Stimulated activated naive B cell treated with anti-CD40 and anti-IgM and Interleukin-4, amounts not matched to agents 10 μg/mL and 1 μg/mL and 100 μg/mL, for 72 hours (primary cell): ENCODE results near the gene FGF6.

Experiments used
- ATAC-seq, 2 donors: fragments of 150-1000 bp; cut with Tn5 transposase; replicated peaks; 2 replicates each; pipeline ENCODE4 v1.10.0; 2021; ENCODE audit warnings: moderate library complexity in 1 of 2
- DNase-seq: peaks from one replicate; pipeline ENCODE4 v3.0.0; 2021
- H3K27ac Mint-ChIP-seq: one replicate; pipeline ENCODE4 v1.8.0; 2022; ENCODE audit warnings: mild to moderate bottlenecking, mixed read lengths
- H3K27me3 Mint-ChIP-seq, 2 donors: one replicate each; pipeline ENCODE4 v1.8.0; 2022; ENCODE audit warnings: mixed read lengths in 2 of 2
- H3K36me3 Mint-ChIP-seq, 2 donors: one replicate each; pipeline ENCODE4 v1.8.0; 2022; ENCODE audit warnings: mixed read lengths in 2 of 2, mild to moderate bottlenecking in 1 of 2
- H3K4me1 Mint-ChIP-seq, 2 donors: one replicate each; pipeline ENCODE4 v1.8.0; 2022; ENCODE audit warnings: mixed read lengths in 2 of 2, mild to moderate bottlenecking in 1 of 2
- H3K4me3 Mint-ChIP-seq, 2 donors: one replicate each; pipeline ENCODE4 v1.8.0; 2022; ENCODE audit warnings: mild to moderate bottlenecking in 2 of 2, mixed read lengths in 2 of 2, moderate library complexity in 1 of 2
- H3K9me3 Mint-ChIP-seq, 2 donors: one replicate each; pipeline ENCODE4 v1.8.0; 2022; ENCODE audit warnings: mixed read lengths in 2 of 2, mild to moderate bottlenecking in 1 of 2

FGF6 gene, protein sequence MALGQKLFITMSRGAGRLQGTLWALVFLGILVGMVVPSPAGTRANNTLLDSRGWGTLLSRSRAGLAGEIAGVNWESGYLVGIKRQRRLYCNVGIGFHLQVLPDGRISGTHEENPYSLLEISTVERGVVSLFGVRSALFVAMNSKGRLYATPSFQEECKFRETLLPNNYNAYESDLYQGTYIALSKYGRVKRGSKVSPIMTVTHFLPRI

DNA sequence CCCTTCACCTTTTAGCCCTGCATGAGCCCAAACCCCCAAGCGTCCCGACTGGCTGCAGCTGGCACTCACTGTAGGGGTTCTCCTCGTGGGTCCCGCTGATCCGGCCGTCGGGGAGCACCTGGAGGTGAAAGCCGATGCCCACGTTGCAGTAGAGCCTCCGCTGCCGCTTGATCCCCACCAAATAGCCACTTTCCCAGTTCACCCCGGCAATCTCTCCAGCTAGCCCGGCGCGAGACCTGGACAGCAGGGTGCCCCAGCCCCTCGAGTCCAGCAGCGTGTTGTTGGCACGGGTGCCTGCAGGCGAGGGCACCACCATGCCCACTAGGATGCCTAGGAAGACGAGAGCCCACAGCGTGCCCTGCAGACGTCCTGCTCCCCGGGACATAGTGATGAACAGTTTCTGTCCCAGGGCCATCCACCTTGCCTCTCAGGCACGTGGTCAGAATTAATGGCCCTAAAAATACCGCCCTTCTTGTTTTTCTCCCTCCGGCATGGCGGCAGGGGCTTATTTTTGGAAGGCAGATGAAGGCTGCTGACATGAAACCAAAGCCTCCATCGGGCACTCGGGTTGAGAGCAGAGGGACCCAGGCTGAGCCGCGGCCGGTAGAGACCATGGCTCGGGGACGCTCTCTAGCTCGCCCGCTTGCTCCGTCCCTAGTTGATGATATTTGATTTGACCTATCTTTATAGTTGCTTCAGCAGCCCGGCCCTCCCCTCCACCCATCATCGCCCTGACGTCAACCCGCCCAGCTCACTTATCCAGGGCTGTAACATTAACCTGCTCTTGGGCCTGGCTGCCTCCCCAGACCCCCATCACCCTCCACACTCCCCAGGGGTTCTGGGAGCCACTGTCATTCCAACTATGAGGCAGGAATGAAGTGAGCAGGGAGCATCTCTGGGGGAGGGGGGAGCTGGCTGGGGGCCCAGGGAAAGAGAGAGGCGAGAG, at the start of gene FGF6:
TSS of gene FGF6 (minus strand) at position 660 of the 946 bp plus-strand sequence. CDS start at position 415, 245 bp downstream.
- Mint-ChIP-seq H3K36me3 (peaks cover 0 to 2% of the 10 kb centered on the region in 2 donors), H3K9me3 (no peaks in the 10 kb centered on the region), H3K27ac (peak within 1 kb of the TSS; percentile 62), H3K27me3 (peaks cover 4 to 11% of the 10 kb centered on the region in 2 donors), H3K4me3 (no peak within 1 kb of the TSS), H3K4me1 (peaks cover 29 to 47% of the 10 kb centered on the region in 2 donors)
- DNase-seq (no peak), ATAC-seq (no peak)

- Mint-ChIP-seq H3K9me3 (no peaks in the 10 kb centered on the region), H3K27ac (no peak overlapping the region)
- ATAC-seq = no peak
Observed at GRCh38 chr12:4490973-4491372, 45.4 kb upstream of the FGF6 start.

DNA sequence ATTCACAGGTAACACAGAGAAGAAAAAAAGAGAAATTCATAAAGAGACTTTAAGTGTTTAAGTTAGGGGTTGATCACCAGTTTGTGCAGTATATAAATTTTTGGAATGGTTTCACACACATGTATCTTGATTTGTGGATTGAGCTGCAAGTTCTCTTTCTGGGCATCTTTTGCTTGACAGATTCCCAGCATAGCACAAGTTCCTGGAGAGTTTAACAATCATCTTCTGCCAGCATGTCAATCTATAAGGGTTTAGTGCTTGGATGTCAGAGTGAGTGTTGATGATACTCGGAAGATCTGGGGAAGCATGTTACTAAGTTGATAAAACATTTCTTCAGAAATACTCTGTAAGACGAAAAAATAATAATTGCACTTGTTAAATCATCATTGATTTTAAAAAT, 43.9 kb upstream of the FGF6 start:
- ATAC-seq (no peak), DNase-seq (no peak)
- no peaks in the 10 kb centered on the region for H3K9me3 Mint-ChIP-seq
- peaks cover 5 to 14% of the 10 kb centered on the region in 2 donors for H3K4me1 Mint-ChIP-seq
- peaks cover 20 to 28% of the 10 kb centered on the region in 2 donors for H3K36me3 Mint-ChIP-seq
- H3K27ac Mint-ChIP-seq = peak overlapping the region; percentile 56
- H3K4me3 Mint-ChIP-seq = no peak overlapping the region
- no peaks in the 10 kb centered on the region for H3K27me3 Mint-ChIP-seq

More at GRCh38 chr12:4490973-4491372, 45.4 kb upstream of the FGF6 start:
- peaks cover 0 to 5% of the 10 kb centered on the region in 2 donors for H3K4me1 Mint-ChIP-seq
- H3K36me3 Mint-ChIP-seq = peaks cover 20 to 29% of the 10 kb centered on the region in 2 donors
- no peaks in the 10 kb centered on the region for H3K27me3 Mint-ChIP-seq
- H3K4me3 Mint-ChIP-seq = no peak overlapping the region
- no peak for DNase-seq

- H3K4me1 Mint-ChIP-seq = peaks cover 7 to 25% of the 10 kb centered on the region in 2 donors
- peaks cover 17 to 25% of the 10 kb centered on the region in 2 donors for H3K36me3 Mint-ChIP-seq
- DNase-seq (no peak), ATAC-seq (no peak)
- peak overlapping the region; percentile 56 for H3K27ac Mint-ChIP-seq
- H3K4me3 Mint-ChIP-seq = no peak overlapping the region
- no peaks in the 10 kb centered on the region for H3K27me3 Mint-ChIP-seq
- H3K9me3 Mint-ChIP-seq = peaks cover 0 to 2% of the 10 kb centered on the region in 2 donors
Observed at GRCh38 chr12:4486980-4487379, 41.4 kb upstream of the FGF6 start.

- Mint-ChIP-seq H3K4me3 (no peak overlapping the region), H3K4me1 (peaks cover 7 to 25% of the 10 kb centered on the region in 2 donors), H3K27me3 (no peaks in the 10 kb centered on the region), H3K27ac (no peak overlapping the region), H3K9me3 (peaks cover 0 to 2% of the 10 kb centered on the region in 2 donors), H3K36me3 (peaks cover 15 to 25% of the 10 kb centered on the region in 2 donors)
- ATAC-seq = no peak
- DNase-seq = no peak
Observed at GRCh38 chr12:4486049-4486699, 40.6 kb upstream of the FGF6 start.

DNA sequence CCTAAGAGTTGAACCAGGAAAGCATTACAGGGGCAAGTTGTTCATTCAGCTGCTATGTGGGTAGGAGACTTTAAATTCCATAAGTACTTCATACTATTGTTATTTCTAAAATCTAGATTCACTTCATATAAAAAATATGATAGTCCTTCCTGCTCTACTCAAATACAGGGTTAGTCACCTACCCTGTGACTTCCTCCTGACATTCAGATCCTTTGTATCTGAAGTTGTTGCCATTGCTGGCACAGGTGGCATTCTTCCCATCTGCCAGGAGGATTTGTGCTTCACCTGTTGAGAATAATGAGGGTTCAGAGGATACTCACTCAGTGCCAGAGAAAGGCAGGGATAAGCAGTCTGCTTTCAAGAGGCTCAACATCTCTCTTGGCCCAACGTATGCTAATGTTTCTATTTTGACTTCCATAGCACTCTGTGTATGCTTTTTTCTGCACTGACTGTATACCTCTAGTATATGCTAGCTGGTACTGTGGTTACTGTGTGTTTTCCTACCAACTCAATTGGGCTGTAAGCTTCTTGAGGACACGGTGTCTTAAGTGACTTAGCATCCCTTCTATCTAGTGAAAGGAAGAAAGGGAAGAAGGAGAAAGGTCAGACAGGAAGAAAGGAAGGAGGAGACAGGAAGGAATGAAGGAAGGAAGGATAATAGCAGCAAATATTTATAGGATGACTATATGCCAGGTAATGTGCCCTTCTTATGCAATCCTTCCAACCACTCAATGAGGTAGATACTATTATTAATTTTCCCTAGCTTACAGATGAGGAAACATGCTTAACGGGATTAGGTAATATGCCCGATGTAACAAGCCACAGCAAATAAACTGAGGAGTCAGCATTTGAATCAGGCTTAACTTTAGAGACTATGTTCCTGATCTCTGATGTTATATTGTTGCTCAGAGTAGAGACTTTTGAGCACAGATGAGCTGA, 38.5 kb upstream of the FGF6 start:
- Mint-ChIP-seq H3K9me3 (peaks cover 6 to 7% of the 10 kb centered on the region in 2 donors), H3K4me1 (peaks cover 7 to 25% of the 10 kb centered on the region in 2 donors), H3K4me3 (no peak overlapping the region), H3K36me3 (peaks cover 17 to 28% of the 10 kb centered on the region in 2 donors), H3K27ac (no peak overlapping the region), H3K27me3 (no peaks in the 10 kb centered on the region)
- no peak for ATAC-seq
- no peak for DNase-seq

DNA sequence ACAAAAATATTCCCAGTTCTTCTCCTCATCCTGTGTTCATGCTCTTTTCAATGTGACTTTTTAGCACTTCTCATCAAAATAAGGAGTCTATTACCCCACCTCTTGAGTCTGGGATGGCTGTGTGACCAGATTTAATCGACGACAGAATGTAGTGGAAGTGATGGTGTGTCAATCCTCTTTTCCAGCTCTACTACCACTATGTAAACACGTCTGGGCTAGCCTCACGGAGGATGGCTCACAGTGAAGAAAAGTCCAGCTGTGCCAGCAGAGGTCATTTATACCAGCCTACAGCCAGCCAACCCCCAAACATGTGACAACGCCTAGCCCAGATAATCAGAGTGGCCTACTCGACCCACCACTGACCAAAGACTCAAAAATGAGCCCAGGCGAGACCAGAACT, 37.3 kb upstream of the FGF6 start:
- no peaks in the 10 kb centered on the region for H3K27me3 Mint-ChIP-seq
- ATAC-seq = no peak

GRCh38 chr12:4478933-4479332, 33.3 kb upstream of the FGF6 start:
- no peak for ATAC-seq
- H3K27me3 Mint-ChIP-seq = peaks cover 5% of the 10 kb centered on the region in 2 donors

More for the DNA sequence above, 37.3 kb upstream of the FGF6 start:
- Mint-ChIP-seq H3K9me3 (peaks cover 10 to 13% of the 10 kb centered on the region in 2 donors), H3K4me3 (no peak overlapping the region), H3K36me3 (peaks cover 21 to 22% of the 10 kb centered on the region in 2 donors), H3K27ac (peak overlapping the region; percentile 57), H3K4me1 (peaks cover 7 to 25% of the 10 kb centered on the region in 2 donors)
- DNase-seq = no peak

DNA sequence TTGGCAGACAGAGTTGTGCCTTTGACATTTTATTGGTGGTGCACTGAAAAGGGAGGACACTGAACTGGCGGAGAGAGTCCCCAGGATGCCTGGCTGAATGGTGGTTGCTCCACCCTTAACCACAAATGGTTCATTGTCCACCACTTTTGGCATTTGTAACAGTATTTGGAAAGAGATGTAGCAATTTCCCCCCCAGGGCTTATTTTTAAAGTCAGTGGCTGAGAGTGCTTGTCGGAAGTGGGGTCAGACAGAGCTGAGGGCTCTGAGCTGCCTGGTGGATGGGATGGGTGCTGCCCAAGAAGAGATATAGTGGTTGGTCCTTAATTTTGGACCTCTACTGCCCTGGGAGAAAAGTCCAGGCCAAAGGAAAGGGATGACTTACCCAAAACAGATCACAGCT, 31.5 kb upstream of the FGF6 start:
- Mint-ChIP-seq H3K27me3 (peaks cover 5 to 7% of the 10 kb centered on the region in 2 donors), H3K27ac (no peak overlapping the region), H3K4me3 (no peak overlapping the region), H3K4me1 (peaks cover 13 to 15% of the 10 kb centered on the region in 2 donors), H3K36me3 (peaks cover 21 to 24% of the 10 kb centered on the region in 2 donors), H3K9me3 (peaks cover 14 to 15% of the 10 kb centered on the region in 2 donors)
- no peak for DNase-seq
- no peak for ATAC-seq

More at GRCh38 chr12:4478933-4479332, 33.3 kb upstream of the FGF6 start:
- DNase-seq = no peak
- no peak overlapping the region for H3K4me3 Mint-ChIP-seq
- peaks cover 19 to 23% of the 10 kb centered on the region in 2 donors for H3K36me3 Mint-ChIP-seq
- peaks cover 1 to 5% of the 10 kb centered on the region in 2 donors for H3K4me1 Mint-ChIP-seq
- H3K9me3 Mint-ChIP-seq = peaks cover 14% of the 10 kb centered on the region in 2 donors
- no peak overlapping the region for H3K27ac Mint-ChIP-seq

- ATAC-seq (peak; percentile 94), DNase-seq (peak; percentile 15)
- H3K4me1 Mint-ChIP-seq = peaks cover 23 to 27% of the 10 kb centered on the region in 2 donors
- H3K27me3 Mint-ChIP-seq = peaks cover 2 to 7% of the 10 kb centered on the region in 2 donors
- H3K9me3 Mint-ChIP-seq = peaks cover 4% of the 10 kb centered on the region in 2 donors
- peak overlapping the region; percentile 11 to 12 for H3K4me3 Mint-ChIP-seq
- H3K36me3 Mint-ChIP-seq = peaks cover 1 to 16% of the 10 kb centered on the region in 2 donors
- peak overlapping the region; percentile 87 for H3K27ac Mint-ChIP-seq
Observed at GRCh38 chr12:4472046-4472445, 26.4 kb upstream of the FGF6 start.

GRCh38 chr12:4471256-4471655, 25.6 kb upstream of the FGF6 start:
- Mint-ChIP-seq H3K4me3 (no peak overlapping the region), H3K27ac (peak overlapping the region; percentile 87), H3K36me3 (peaks cover 0 to 15% of the 10 kb centered on the region in 2 donors), H3K4me1 (peaks cover 23 to 27% of the 10 kb centered on the region in 2 donors), H3K27me3 (peaks cover 0 to 7% of the 10 kb centered on the region in 2 donors), H3K9me3 (peaks cover 4% of the 10 kb centered on the region in 2 donors)
- DNase-seq (no peak), ATAC-seq (no peak)

DNA sequence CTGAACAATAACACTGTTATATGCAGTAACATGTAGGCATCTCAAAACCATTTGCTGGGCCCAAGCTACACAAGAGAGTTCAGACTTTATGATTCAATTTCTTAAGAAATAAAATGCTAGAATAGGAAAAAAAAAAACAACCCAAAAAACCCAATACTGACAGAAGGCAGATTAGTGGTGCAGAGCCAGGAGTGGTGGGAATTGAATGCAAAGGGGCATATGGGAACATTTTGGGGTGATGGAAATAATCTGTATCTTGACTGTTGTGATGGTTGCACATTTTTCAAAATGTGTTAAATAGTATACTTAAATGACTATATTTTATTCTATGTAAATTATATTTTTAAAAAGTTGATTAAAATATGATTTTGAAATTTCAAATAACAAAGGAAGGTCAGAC, 23.4 kb upstream of the FGF6 start:
- peaks cover 22 to 27% of the 10 kb centered on the region in 2 donors for H3K4me1 Mint-ChIP-seq
- H3K9me3 Mint-ChIP-seq = peaks cover 0 to 1% of the 10 kb centered on the region in 2 donors
- peaks cover 0 to 15% of the 10 kb centered on the region in 2 donors for H3K36me3 Mint-ChIP-seq
- ATAC-seq = no peak
- no peak for DNase-seq
- no peak overlapping the region for H3K27ac Mint-ChIP-seq
- peaks cover 0 to 3% of the 10 kb centered on the region in 2 donors for H3K27me3 Mint-ChIP-seq
- H3K4me3 Mint-ChIP-seq = no peak overlapping the region

DNA sequence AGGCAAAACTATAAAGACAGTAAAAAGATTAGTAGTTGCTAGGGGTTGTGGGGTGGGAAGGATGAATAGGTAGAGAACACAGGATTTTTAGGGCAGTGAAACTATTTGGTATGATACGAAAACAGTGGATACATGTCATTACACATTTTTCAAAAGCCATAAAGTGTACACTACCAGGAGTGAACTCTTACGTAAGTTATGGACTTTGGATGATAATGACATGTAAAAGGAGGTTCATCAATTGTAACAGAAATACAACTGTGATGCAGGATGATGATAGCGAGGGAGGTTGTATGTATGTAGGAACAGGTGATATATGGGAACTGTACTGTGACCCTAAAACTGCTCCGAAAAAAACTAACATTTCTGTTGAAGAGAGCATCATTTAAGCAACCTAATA, 15.1 kb upstream of the FGF6 start:
- Mint-ChIP-seq H3K4me1 (peaks cover 0 to 2% of the 10 kb centered on the region in 2 donors), H3K27ac (no peak overlapping the region), H3K36me3 (peaks cover 0 to 3% of the 10 kb centered on the region in 2 donors), H3K27me3 (peaks cover 3 to 11% of the 10 kb centered on the region in 2 donors), H3K4me3 (no peak overlapping the region), H3K9me3 (peaks cover 0 to 4% of the 10 kb centered on the region in 2 donors)
- ATAC-seq = no peak
- DNase-seq = no peak
